HL-60 (cell line): ENCODE results near the gene TRAIP.
A peak's percentile ranks its signal among the peaks of the same experiment; 100 is the strongest.

ENCODE experiments used
- DNase-seq, 2 experiments: peaks; one replicate each; pipeline ENCODE4 v3.0.0-alpha.2; 2010 to 2020; ENCODE audit warnings: low read depth in 1 of 2, low spot score in 1 of 2
- H3K27ac ChIP-seq: fragments of 250-450 bp; sonication (Bioruptor Pico); replicated peaks from 2 replicates; pipeline ENCODE4 v1.5.1; 2020; ENCODE audit warnings: mild to moderate bottlenecking, moderate library complexity
- H3K27me3 ChIP-seq: fragments of 250-450 bp; sonication (Bioruptor Pico); 2 replicates; pipeline ENCODE4 v1.5.1; 2021; ENCODE audit warnings: mild to moderate bottlenecking, moderate library complexity; ENCODE audit not compliant: insufficient read depth, poor library complexity, severe bottlenecking
- H3K4me3 ChIP-seq: replicated peaks from 2 replicates; pipeline ENCODE4 v1.5.1; 2011; ENCODE audit warnings: mild to moderate bottlenecking, control low read depth, low read length; ENCODE audit not compliant: insufficient read depth
- GABPA ChIP-seq: IDR thresholded peaks from 2 replicates; pipeline ENCODE4 v1.6.1; 2012; ENCODE audit warnings: low read depth
- POLR2AphosphoS5 ChIP-seq: IDR thresholded peaks from 2 replicates; pipeline ENCODE4 v1.6.1; 2012; ENCODE audit warnings: low read depth
- REST ChIP-seq: IDR thresholded peaks from 2 replicates; pipeline ENCODE4 v1.6.1; 2012; ENCODE audit warnings: low read depth; ENCODE audit not compliant: insufficient replicate concordance
- SPI1 ChIP-seq: IDR thresholded peaks from 2 replicates; pipeline ENCODE4 v1.6.1; 2012; ENCODE audit warnings: low read depth, mild to moderate bottlenecking, borderline replicate concordance
- TF ChIP-seq, protein P1 (sequence below): IDR thresholded peaks from one replicate; pipeline ENCODE4 v1.5.1; 2011; ENCODE audit warnings: low read length, control low read depth, inconsistent platforms; ENCODE audit not compliant: insufficient read depth

TRAIP gene

GRCh38 chr3:49871531-49872153, 15.3 kb upstream of the TRAIP start:
- TF ChIP-seq, protein P1, sequence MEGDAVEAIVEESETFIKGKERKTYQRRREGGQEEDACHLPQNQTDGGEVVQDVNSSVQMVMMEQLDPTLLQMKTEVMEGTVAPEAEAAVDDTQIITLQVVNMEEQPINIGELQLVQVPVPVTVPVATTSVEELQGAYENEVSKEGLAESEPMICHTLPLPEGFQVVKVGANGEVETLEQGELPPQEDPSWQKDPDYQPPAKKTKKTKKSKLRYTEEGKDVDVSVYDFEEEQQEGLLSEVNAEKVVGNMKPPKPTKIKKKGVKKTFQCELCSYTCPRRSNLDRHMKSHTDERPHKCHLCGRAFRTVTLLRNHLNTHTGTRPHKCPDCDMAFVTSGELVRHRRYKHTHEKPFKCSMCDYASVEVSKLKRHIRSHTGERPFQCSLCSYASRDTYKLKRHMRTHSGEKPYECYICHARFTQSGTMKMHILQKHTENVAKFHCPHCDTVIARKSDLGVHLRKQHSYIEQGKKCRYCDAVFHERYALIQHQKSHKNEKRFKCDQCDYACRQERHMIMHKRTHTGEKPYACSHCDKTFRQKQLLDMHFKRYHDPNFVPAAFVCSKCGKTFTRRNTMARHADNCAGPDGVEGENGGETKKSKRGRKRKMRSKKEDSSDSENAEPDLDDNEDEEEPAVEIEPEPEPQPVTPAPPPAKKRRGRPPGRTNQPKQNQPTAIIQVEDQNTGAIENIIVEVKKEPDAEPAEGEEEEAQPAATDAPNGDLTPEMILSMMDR: no peak
- TF ChIP-seq REST: no peak
- no peak for TF ChIP-seq GABPA
- DNase-seq: no peak
- no peak overlapping the region for H3K4me3 ChIP-seq
- peaks cover 13% of the 10 kb centered on the region for H3K27me3 ChIP-seq
- H3K27ac ChIP-seq: no peak overlapping the region

GRCh38 chr3:49869525-49870126, 13.3 kb upstream of the TRAIP start, which contains the start of gene CAMKV:
TSS of gene CAMKV (minus strand) at chr3:49869906. CDS start at chr3:49862388, 7,518 bp downstream.
- Histone ChIP-seq H3K27me3 (peaks cover 17% of the 10 kb centered on the region), H3K4me3 (peak within 1 kb of the TSS; percentile 22), H3K27ac (no peak within 1 kb of the TSS)
- TF ChIP-seq SPI1: peak; percentile 74
- TF ChIP-seq, protein P1: no peak
- DNase-seq: peak in 1 of 2 experiments; percentile 46

- TF ChIP-seq POLR2AphosphoS5 (no peak), GABPA (no peak), SPI1 (no peak), REST (no peak)
- TF ChIP-seq, protein P1: no peak
- no peak for DNase-seq
- H3K4me3 ChIP-seq: peak overlapping the region; percentile 22
- peaks cover 18% of the 10 kb centered on the region for H3K27me3 ChIP-seq
- H3K27ac ChIP-seq: no peak overlapping the region
Observed at GRCh38 chr3:49868862-49869466, 12.6 kb upstream of the TRAIP start.
